ENCODE data around the gene FAM83E. TPM values are rescaled to one million over a fixed set of nuclear protein-coding genes. Genes with fewer than 3 reads are reported as not detected.
A peak's percentile ranks its signal among the peaks of the same experiment; 100 is the strongest.

The FAM83E gene
- total RNA-seq, 2 donors from 2014 or later = 0.32 TPM; not detected in 1

GRCh38 chr19:48644839-48645619 is 30.2 kb upstream of the FAM83E start:
- peak; percentile 75 to 81 for ATAC-seq
- intact Hi-C loops (cut with DNase I) = loop anchor here in 1 of 2 donors (10.0 kb wide), 1 partner anchor 200 kb away; no protein-coding TSS in a partner anchor
- DNase-seq = peak; percentile 82

GRCh38 chr19:48644355-48644754 is 29.5 kb upstream of the FAM83E start:
- intact Hi-C loops (cut with DNase I) = loop anchor here in 1 of 2 donors (10.0 kb wide), 1 partner anchor 200 kb away; no protein-coding TSS in a partner anchor
- ATAC-seq = no peak

GRCh38 chr19:48642862-48643261 is 28.0 kb upstream of the FAM83E start:
- intact Hi-C loops (cut with DNase I) = loop anchor here in 1 of 2 donors (10.0 kb wide), 1 partner anchor 202 kb away; no protein-coding TSS in a partner anchor
- no peak for DNase-seq
- ATAC-seq = no peak

More at GRCh38 chr19:48644355-48644754, 29.5 kb upstream of the FAM83E start:
- DNase-seq = no peak

GRCh38 chr19:48641850-48642249 is 27.0 kb upstream of the FAM83E start:
- no peak for ATAC-seq
- intact Hi-C loops (cut with DNase I) = loop anchor here in 1 of 2 donors (10.0 kb wide), 1 partner anchor 203 kb away; no protein-coding TSS in a partner anchor
- no peak for DNase-seq

- DNase-seq = no peak
- ATAC-seq = no peak
- intact Hi-C loops (cut with DNase I) = loop anchor here in 1 of 2 donors (10.0 kb wide), 1 partner anchor 205 kb away; no protein-coding TSS in a partner anchor
Measured at GRCh38 chr19:48639483-48640375, 24.9 kb upstream of the FAM83E start.

- ATAC-seq (no peak), DNase-seq (no peak)
- intact Hi-C loops (cut with DNase I) = no loop called here
Measured at GRCh38 chr19:48638831-48639381, 24.0 kb upstream of the FAM83E start.

- ATAC-seq (peak; percentile 48 to 51), DNase-seq (peak; percentile 86)
- intact Hi-C loops (cut with DNase I) = no loop called here
Measured at GRCh38 chr19:48637948-48638830, 23.3 kb upstream of the FAM83E start.

GRCh38 chr19:48637449-48637947 is 22.6 kb upstream of the FAM83E start:
- intact Hi-C loops (cut with DNase I) = no loop called here
- ATAC-seq (peak; percentile 80 to 87), DNase-seq (peak; percentile 99)

GRCh38 chr19:48636859-48637448 is 22.1 kb upstream of the FAM83E start, which contains the start of gene DBP:
TSS of gene DBP (minus strand) at chr19:48637379. CDS start at chr19:48636994, 385 bp downstream.
- intact Hi-C loops (cut with DNase I) = no loop called here
- ATAC-seq (peak in 1 of 2 donors; percentile 2), DNase-seq (peak; percentile 53)

GRCh38 chr19:48635966-48636858 is 21.3 kb upstream of the FAM83E start:
- DNase-seq (peak; percentile 50), ATAC-seq (no peak)
- intact Hi-C loops (cut with DNase I) = no loop called here

- peak; percentile 48 to 60 for ATAC-seq
- DNase-seq = peak; percentile 73
- intact Hi-C loops (cut with DNase I) = no loop called here
Measured at GRCh38 chr19:48635263-48635965, 20.5 kb upstream of the FAM83E start.

GRCh38 chr19:48634424-48635262 is 19.8 kb upstream of the FAM83E start:
- peak; percentile 55 to 57 for ATAC-seq
- intact Hi-C loops (cut with DNase I) = no loop called here
- peak; percentile 97 for DNase-seq

- ATAC-seq (no peak), DNase-seq (no peak)
- intact Hi-C loops (cut with DNase I) = no loop called here
Measured at GRCh38 chr19:48634036-48634342, 19.1 kb upstream of the FAM83E start.

- DNase-seq = peak; percentile 36
- ATAC-seq = no peak
- intact Hi-C loops (cut with DNase I) = no loop called here
Measured at GRCh38 chr19:48633148-48634035, 18.5 kb upstream of the FAM83E start.

Data from left cardiac atrium (tissue), 4 donors.